Keratinocyte (primary cell): ENCODE data around the gene PFKP.

Experiments used
- CTCF ChIP-seq, 3 experiments: IDR thresholded peaks in 1 of 3; conservative IDR thresholded peaks in 1 of 3; optimal IDR thresholded peaks in 1 of 3; 2 replicates in 2 of 3; 3 replicates in 1 of 3; pipeline versions ENCODE3 to v1.5.1; 2011; ENCODE audit warnings: low read length in 3 of 3, mild to moderate bottlenecking in 3 of 3, moderate library complexity in 2 of 3, control low read depth in 1 of 3, inconsistent platforms in 1 of 3; ENCODE audit not compliant: insufficient read depth in 2 of 3; ENCODE audit errors: extremely low read depth in 1 of 3
- EZH2 ChIP-seq: IDR thresholded peaks from one replicate; pipeline ENCODE4 v1.6.1; 2012; ENCODE audit warnings: inconsistent platforms, mild to moderate bottlenecking, low read length, moderate library complexity

GRCh38 chr10:3110782-3111620, 43.7 kb downstream of the PFKP start:
- no peak for TF ChIP-seq CTCF (optimal IDR thresholded peaks at IDR 0.05 in 1 of 3, IDR thresholded peaks at IDR 0.05 in 1 of 3, conservative IDR thresholded peaks at IDR 0.05 in 1 of 3; ENCODE audit: extremely low read depth in 1 of 3, insufficient read depth in 2 of 3, low read length in 3 of 3)
- no peak for TF ChIP-seq EZH2
